ENCODE results near the gene RIN3. TPM values are rescaled to one million over a fixed set of nuclear protein-coding genes. Genes with fewer than 3 reads are reported as not detected.

Gene RIN3
- total and polyA plus RNA-seq, 2 donors (not counting 3 experiments of a cell fraction or from before 2014, with no cell fraction given): 5.1 to 20.8 TPM

GRCh38 chr14:92666251-92666650, 152.7 kb downstream of the RIN3 start:
- H3K79me2 ChIP-seq (ENCODE audit: control insufficient read depth, insufficient read depth, low read length): no peaks in the 10 kb centered on the region
- H4K20me1 ChIP-seq (replicated peaks; ENCODE audit: control insufficient read depth, extremely low read depth, insufficient read depth, low read length): no peaks in the 10 kb centered on the region
- POLR2A ChIA-PET: no interaction called here
- intact Hi-C loops (cut with micrococcal nuclease): no loop called here
- CTCF ChIA-PET: no interaction called here
- peaks cover 0 to 3% of the 10 kb centered on the region in 2 experiments for H3K36me3 ChIP-seq (ENCODE audit: control insufficient read depth in 2 of 2, extremely low read depth in 1 of 2, insufficient read depth in 2 of 2, low read length in 2 of 2)
- no peak overlapping the region for H3K9ac ChIP-seq (replicated peaks; ENCODE audit: extremely low read depth, insufficient read depth, low read length)
- no peak overlapping the region for H3K4me3 ChIP-seq (replicated peaks in 1 of 3; ENCODE audit: insufficient read depth in 1 of 3, low read depth in 1 of 3, low read length in 3 of 3)
- no peak overlapping the region for H3K27ac ChIP-seq (ENCODE audit: insufficient read depth, low read depth, low read length)
- TF ChIP-seq GATA2 (IDR thresholded peaks at IDR 0.05; ENCODE audit: insufficient read depth, insufficient read length, low read depth, low read length) (no peak), FOS (IDR thresholded peaks at IDR 0.05; ENCODE audit: borderline replicate concordance, insufficient read depth, low read length) (no peak), JUN (IDR thresholded peaks at IDR 0.05; ENCODE audit: borderline replicate concordance, insufficient read depth, insufficient read length, low read depth) (no peak), POLR2AphosphoS5 (IDR thresholded peaks at IDR 0.05; ENCODE audit: insufficient read depth, low read depth, low read length) (no peak), EZH2 (IDR thresholded peaks at IDR 0.05; ENCODE audit: borderline replicate concordance, low read depth, low read length, severe bottlenecking) (no peak), POLR2A (IDR thresholded peaks at IDR 0.05; ENCODE audit: low read depth, low read length) (no peak), MYC (IDR thresholded peaks at IDR 0.05; ENCODE audit: low read depth, low read length) (no peak), MAX (IDR thresholded peaks at IDR 0.05; ENCODE audit: insufficient read depth, insufficient read length) (no peak)
- TF ChIP-seq, protein P1, sequence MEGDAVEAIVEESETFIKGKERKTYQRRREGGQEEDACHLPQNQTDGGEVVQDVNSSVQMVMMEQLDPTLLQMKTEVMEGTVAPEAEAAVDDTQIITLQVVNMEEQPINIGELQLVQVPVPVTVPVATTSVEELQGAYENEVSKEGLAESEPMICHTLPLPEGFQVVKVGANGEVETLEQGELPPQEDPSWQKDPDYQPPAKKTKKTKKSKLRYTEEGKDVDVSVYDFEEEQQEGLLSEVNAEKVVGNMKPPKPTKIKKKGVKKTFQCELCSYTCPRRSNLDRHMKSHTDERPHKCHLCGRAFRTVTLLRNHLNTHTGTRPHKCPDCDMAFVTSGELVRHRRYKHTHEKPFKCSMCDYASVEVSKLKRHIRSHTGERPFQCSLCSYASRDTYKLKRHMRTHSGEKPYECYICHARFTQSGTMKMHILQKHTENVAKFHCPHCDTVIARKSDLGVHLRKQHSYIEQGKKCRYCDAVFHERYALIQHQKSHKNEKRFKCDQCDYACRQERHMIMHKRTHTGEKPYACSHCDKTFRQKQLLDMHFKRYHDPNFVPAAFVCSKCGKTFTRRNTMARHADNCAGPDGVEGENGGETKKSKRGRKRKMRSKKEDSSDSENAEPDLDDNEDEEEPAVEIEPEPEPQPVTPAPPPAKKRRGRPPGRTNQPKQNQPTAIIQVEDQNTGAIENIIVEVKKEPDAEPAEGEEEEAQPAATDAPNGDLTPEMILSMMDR (IDR thresholded peaks at IDR 0.05; ENCODE audit: extremely low read depth in 1 of 2, insufficient read depth in 1 of 2, low read depth in 1 of 2, low read length in 2 of 2): no peak
- no peaks in the 10 kb centered on the region for H3K27me3 ChIP-seq (ENCODE audit: control insufficient read depth in 2 of 2, insufficient read depth in 2 of 2, low read length in 2 of 2)
- BruUV-seq (replicated peaks): no TSS peak
- H3K9me3 ChIP-seq (replicated peaks; ENCODE audit: control insufficient read depth, insufficient read depth, low read length): no peaks in the 10 kb centered on the region
- DNase-seq (ENCODE audit: low read depth, low spot score): no peak
- H3K9me1 ChIP-seq (replicated peaks; ENCODE audit: control insufficient read depth, extremely low read depth, insufficient read depth, low read length): no peaks in the 10 kb centered on the region
- H3K4me1 ChIP-seq (ENCODE audit: control insufficient read depth, extremely low read depth, insufficient read depth, low read length): no peaks in the 10 kb centered on the region
- no peak overlapping the region for H3K4me2 ChIP-seq (ENCODE audit: insufficient read depth, low read length)
- no peak overlapping the region for H2AFZ ChIP-seq (ENCODE audit: low read depth, low read length)
- dilution Hi-C loops (cut with MboI; ENCODE audit: extremely low pct_ligation_motif_present, low sequenced_read_pairs): no loop called here
- no peak for FAIRE-seq
